WTC11 (cell line): ENCODE results near the gene EMP2.

Source experiments
- FOXJ3 ChIP-seq: sonication (generic); formaldehyde crosslinking; IDR thresholded peaks from 2 replicates; pipeline ENCODE4 v1.9.0; 2021; ENCODE audit warnings: missing genetic modification reagents, mild to moderate bottlenecking, borderline replicate concordance
- ZNF138 ChIP-seq: sonication (generic); formaldehyde crosslinking; conservative IDR thresholded peaks from 2 replicates; pipeline ENCODE4 v1.8.1; 2022; ENCODE audit warnings: mild to moderate bottlenecking, moderate library complexity, missing genetic modification reagents
- TF ChIP-seq, protein P1 (sequence below): sonication (generic); formaldehyde crosslinking; IDR thresholded peaks from 2 replicates; pipeline ENCODE4 v1.8.0; 2022; ENCODE audit warnings: mild to moderate bottlenecking, missing genetic modification reagents

DNA sequence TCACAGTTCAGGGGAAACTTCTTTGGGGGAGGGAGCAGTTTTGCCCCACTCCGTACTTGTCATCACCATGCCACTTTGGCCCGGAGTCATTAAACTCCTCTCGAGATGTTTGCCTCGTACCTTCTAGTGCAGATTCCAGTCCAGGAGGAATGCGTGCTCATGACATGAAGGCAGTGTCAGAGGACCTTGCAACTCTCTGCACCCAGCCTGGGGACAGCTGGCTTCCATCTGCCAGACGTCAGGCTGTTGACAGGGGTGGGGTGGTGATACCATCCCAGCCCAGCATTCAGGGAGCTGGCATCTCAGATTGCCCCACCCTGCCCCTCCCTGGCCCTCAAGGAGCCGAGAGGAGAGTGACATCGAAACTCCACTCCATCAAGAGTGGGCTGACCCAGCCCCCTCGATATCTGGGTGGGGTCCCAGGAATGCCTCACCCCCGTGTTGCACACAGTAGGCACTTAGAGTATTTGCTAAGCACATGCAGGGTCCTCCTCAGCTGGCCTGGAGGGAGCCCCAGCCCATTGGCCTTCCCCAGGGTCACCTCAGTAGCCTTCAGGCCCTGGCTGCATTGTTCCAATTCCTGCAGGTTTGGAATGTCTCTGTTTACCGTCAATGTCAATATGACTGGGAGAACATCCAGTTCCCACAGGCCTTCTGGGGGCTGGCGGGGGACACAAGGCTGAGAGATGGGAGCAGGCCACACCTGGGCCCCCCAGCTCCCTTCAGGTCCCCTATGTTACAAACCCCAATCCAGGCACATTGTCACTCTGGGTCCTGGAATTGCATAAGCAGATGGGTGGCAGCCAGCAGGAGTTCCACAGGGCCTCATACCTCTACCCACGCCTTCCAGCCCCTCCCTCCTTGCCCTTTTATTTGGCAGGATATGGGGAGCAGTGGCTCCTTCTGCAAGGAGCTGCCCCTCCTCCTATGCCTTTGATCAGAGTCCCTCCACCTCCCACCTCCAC, 21.3 kb upstream of the EMP2 start:
- TF ChIP-seq ZNF138 (no peak), FOXJ3 (CRISPR knock-in tag) (no peak)
- TF ChIP-seq, protein P1, sequence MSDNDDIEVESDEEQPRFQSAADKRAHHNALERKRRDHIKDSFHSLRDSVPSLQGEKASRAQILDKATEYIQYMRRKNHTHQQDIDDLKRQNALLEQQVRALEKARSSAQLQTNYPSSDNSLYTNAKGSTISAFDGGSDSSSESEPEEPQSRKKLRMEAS (CRISPR knock-in tag): no peak
